Esophagus squamous epithelium (tissue), 4 donors: Measurements from ENCODE around the gene DIDO1.

Experiments used
- CTCF ChIP-seq, 6 experiments: fragments of 450-650 bp in 4 of 6; fragments of 200-600 bp in 2 of 6; sonication (generic) in 2 of 6; IDR thresholded peaks; one replicate each; pipeline ENCODE4 v1.5.1; 2016 to 2019; ENCODE audit warnings: antibody characterized with exemption in 6 of 6, mild to moderate bottlenecking in 4 of 6, moderate library complexity in 4 of 6
- POLR2A ChIP-seq, 4 donors: fragments of 450-650 bp; IDR thresholded peaks; one replicate each; pipeline ENCODE4 v1.6.1; 2017; ENCODE audit warnings: antibody characterized with exemption in 4 of 4, mild to moderate bottlenecking in 4 of 4, moderate library complexity in 3 of 4

GRCh38 chr20:62840244-62841197, 85.8 kb downstream of the DIDO1 start:
- no peak for TF ChIP-seq CTCF (IDR thresholded peaks at IDR 0.05)
- TF ChIP-seq POLR2A (IDR thresholded peaks at IDR 0.05) = no peak
